WERI-Rb-1 (cell line): ENCODE results near the gene DENND5A.

Experiments used
- DNase-seq: peaks from one replicate; pipeline ENCODE4 v3.0.0-alpha.2; 2020
- H3K27ac ChIP-seq: fragments of 250-450 bp; sonication (Bioruptor Pico); 2 replicates; pipeline ENCODE4 v1.5.1; 2020; ENCODE audit warnings: mild to moderate bottlenecking, moderate library complexity
- H3K27me3 ChIP-seq: fragments of 250-450 bp; sonication (Bioruptor Pico); 2 replicates; pipeline ENCODE4 v1.5.1; 2021; ENCODE audit warnings: mild to moderate bottlenecking, low read depth, moderate library complexity; ENCODE audit not compliant: insufficient read depth, severe bottlenecking
- H3K36me3 ChIP-seq: fragments of 250-450 bp; sonication (Bioruptor Pico); 2 replicates; pipeline ENCODE4 v1.5.1; 2020; ENCODE audit warnings: mild to moderate bottlenecking, moderate library complexity
- H3K4me3 ChIP-seq: 2 replicates; pipeline ENCODE4 v1.5.1; 2011; ENCODE audit warnings: low read depth, mild to moderate bottlenecking, control low read depth, low read length
- H3K9me3 ChIP-seq: fragments of 250-450 bp; sonication (Bioruptor Pico); 2 replicates; pipeline ENCODE4 v1.5.1; 2021; ENCODE audit warnings: mild to moderate bottlenecking, moderate library complexity; ENCODE audit not compliant: severe bottlenecking
- CTCF ChIP-seq: IDR thresholded peaks from 2 replicates; pipeline ENCODE4 v1.5.1; 2011; ENCODE audit warnings: low read depth, mild to moderate bottlenecking, control low read depth, inconsistent platforms, low read length

DENND5A gene

GRCh38 chr11:9151631-9152030 is 113.5 kb downstream of the DENND5A start:
- peaks cover 57% of the 10 kb centered on the region for H3K36me3 ChIP-seq
- H3K4me3 ChIP-seq: no peak overlapping the region
- H3K27ac ChIP-seq: no peak overlapping the region
- H3K27me3 ChIP-seq: no peaks in the 10 kb centered on the region
- no peaks in the 10 kb centered on the region for H3K9me3 ChIP-seq
- DNase-seq: no peak
- no peak for TF ChIP-seq CTCF

GRCh38 chr11:9150926-9151325 is 114.2 kb downstream of the DENND5A start:
- DNase-seq: no peak
- no peaks in the 10 kb centered on the region for H3K9me3 ChIP-seq
- H3K27me3 ChIP-seq: no peaks in the 10 kb centered on the region
- H3K36me3 ChIP-seq: peaks cover 64% of the 10 kb centered on the region
- TF ChIP-seq CTCF: no peak
- no peak overlapping the region for H3K27ac ChIP-seq
- no peak overlapping the region for H3K4me3 ChIP-seq

- Histone ChIP-seq H3K36me3 (peaks cover 64% of the 10 kb centered on the region), H3K27ac (no peak overlapping the region), H3K27me3 (no peaks in the 10 kb centered on the region), H3K9me3 (no peaks in the 10 kb centered on the region), H3K4me3 (no peak overlapping the region)
- no peak for DNase-seq
- TF ChIP-seq CTCF: no peak
Observed at GRCh38 chr11:9150501-9150900, 114.6 kb downstream of the DENND5A start.

- H3K27ac ChIP-seq: no peak overlapping the region
- H3K4me3 ChIP-seq: no peak overlapping the region
- H3K36me3 ChIP-seq: peaks cover 79% of the 10 kb centered on the region
- no peak for TF ChIP-seq CTCF
- no peaks in the 10 kb centered on the region for H3K9me3 ChIP-seq
- DNase-seq: no peak
- no peaks in the 10 kb centered on the region for H3K27me3 ChIP-seq
Observed at GRCh38 chr11:9148727-9149126, 116.4 kb downstream of the DENND5A start.

- no peak for DNase-seq
- Histone ChIP-seq H3K9me3 (no peaks in the 10 kb centered on the region), H3K36me3 (peaks cover 83% of the 10 kb centered on the region), H3K27me3 (no peaks in the 10 kb centered on the region), H3K27ac (no peak overlapping the region), H3K4me3 (no peak overlapping the region)
- TF ChIP-seq CTCF: no peak
Observed at GRCh38 chr11:9148035-9148434, 117.1 kb downstream of the DENND5A start.

- Histone ChIP-seq H3K27me3 (no peaks in the 10 kb centered on the region), H3K9me3 (no peaks in the 10 kb centered on the region), H3K4me3 (no peak overlapping the region), H3K36me3 (peaks cover 87% of the 10 kb centered on the region), H3K27ac (no peak overlapping the region)
- no peak for TF ChIP-seq CTCF
- no peak for DNase-seq
Observed at GRCh38 chr11:9146477-9146876, 118.7 kb downstream of the DENND5A start.
